ENCODE measurements around the gene LGALS7B. TPM values are rescaled to one million over a fixed set of nuclear protein-coding genes. Genes with fewer than 3 reads are reported as not detected.
"Not testable (repeated sequence)": the region's sequence is repeated elsewhere in the genome, so short reads cannot be mapped to it uniquely, and the experiment has no call there.

The LGALS7B gene
- total RNA-seq (2014; rRNA removed; shearing (Covaris generic)) = not detected in 2 replicates
- not detected in 2 replicates for polyA plus RNA-seq (2014; cell fraction: nucleus; rRNA removed)

- DNase-seq (ENCODE audit: extremely low read depth, low read depth) = no peak
Measured at GRCh38 chr19:38788478-38789243, at the start of gene LGALS7B. LGALS7B (plus strand) TSS chr19:38789200; CDS start chr19:38789227, 27 bp downstream.

GRCh38 chr19:38739440-38740256 is 49.4 kb upstream of the LGALS7B start:
- no peak for DNase-seq (ENCODE audit: extremely low read depth, low read depth)

GRCh38 chr19:38740257-38740592 is 48.8 kb upstream of the LGALS7B start:
- no peak for DNase-seq (ENCODE audit: extremely low read depth, low read depth)

GRCh38 chr19:38740932-38741331 is 48.1 kb upstream of the LGALS7B start:
- DNase-seq (ENCODE audit: extremely low read depth, low read depth) = no peak

- no peak for DNase-seq (ENCODE audit: extremely low read depth, low read depth)
Measured at GRCh38 chr19:38741670-38742069, 47.3 kb upstream of the LGALS7B start.

GRCh38 chr19:38742296-38742695 is 46.7 kb upstream of the LGALS7B start:
- no peak for DNase-seq (ENCODE audit: extremely low read depth, low read depth)

- no peak for DNase-seq (ENCODE audit: extremely low read depth, low read depth)
Measured at GRCh38 chr19:38742906-38743305, 46.1 kb upstream of the LGALS7B start.

- DNase-seq (ENCODE audit: extremely low read depth, low read depth) = no peak
Measured at GRCh38 chr19:38743394-38744297, 45.4 kb upstream of the LGALS7B start.

GRCh38 chr19:38744298-38744681 is 44.7 kb upstream of the LGALS7B start, which contains the start of gene CAPN12:
CAPN12 (minus strand) TSS chr19:38744474; CDS start chr19:38744165, 309 bp downstream.
- no peak for DNase-seq (ENCODE audit: extremely low read depth, low read depth)

GRCh38 chr19:38744874-38745273 is 44.1 kb upstream of the LGALS7B start:
- DNase-seq (ENCODE audit: extremely low read depth, low read depth) = no peak

- no peak for DNase-seq (ENCODE audit: extremely low read depth, low read depth)
Measured at GRCh38 chr19:38745316-38745715, 43.7 kb upstream of the LGALS7B start.

- DNase-seq (ENCODE audit: extremely low read depth, low read depth) = not testable (repeated sequence)
Measured at GRCh38 chr19:38753783-38754182, 35.2 kb upstream of the LGALS7B start.

GRCh38 chr19:38754196-38754595 is 34.8 kb upstream of the LGALS7B start:
- DNase-seq (ENCODE audit: extremely low read depth, low read depth) = not testable (repeated sequence)

GRCh38 chr19:38759590-38760003 is 29.4 kb upstream of the LGALS7B start:
- DNase-seq (ENCODE audit: extremely low read depth, low read depth) = no peak

- not testable (repeated sequence) for DNase-seq (ENCODE audit: extremely low read depth, low read depth)
Measured at GRCh38 chr19:38760805-38761517, 28.0 kb upstream of the LGALS7B start.

GRCh38 chr19:38761884-38762389 is 27.1 kb upstream of the LGALS7B start:
- not testable (repeated sequence) for DNase-seq (ENCODE audit: extremely low read depth, low read depth)

GRCh38 chr19:38763795-38764220 is 25.2 kb upstream of the LGALS7B start:
- DNase-seq (ENCODE audit: extremely low read depth, low read depth) = no peak

- no peak for DNase-seq (ENCODE audit: extremely low read depth, low read depth)
Measured at GRCh38 chr19:38765214-38765613, 23.8 kb upstream of the LGALS7B start.

GRCh38 chr19:38766276-38767047 is 22.5 kb upstream of the LGALS7B start:
- no peak for DNase-seq (ENCODE audit: extremely low read depth, low read depth)

Data from NCI-H460 (cell line).